ENCODE results near the gene SMIM1.
A peak's percentile ranks its signal among the peaks of the same experiment; 100 is the strongest.

Gene SMIM1

DNA sequence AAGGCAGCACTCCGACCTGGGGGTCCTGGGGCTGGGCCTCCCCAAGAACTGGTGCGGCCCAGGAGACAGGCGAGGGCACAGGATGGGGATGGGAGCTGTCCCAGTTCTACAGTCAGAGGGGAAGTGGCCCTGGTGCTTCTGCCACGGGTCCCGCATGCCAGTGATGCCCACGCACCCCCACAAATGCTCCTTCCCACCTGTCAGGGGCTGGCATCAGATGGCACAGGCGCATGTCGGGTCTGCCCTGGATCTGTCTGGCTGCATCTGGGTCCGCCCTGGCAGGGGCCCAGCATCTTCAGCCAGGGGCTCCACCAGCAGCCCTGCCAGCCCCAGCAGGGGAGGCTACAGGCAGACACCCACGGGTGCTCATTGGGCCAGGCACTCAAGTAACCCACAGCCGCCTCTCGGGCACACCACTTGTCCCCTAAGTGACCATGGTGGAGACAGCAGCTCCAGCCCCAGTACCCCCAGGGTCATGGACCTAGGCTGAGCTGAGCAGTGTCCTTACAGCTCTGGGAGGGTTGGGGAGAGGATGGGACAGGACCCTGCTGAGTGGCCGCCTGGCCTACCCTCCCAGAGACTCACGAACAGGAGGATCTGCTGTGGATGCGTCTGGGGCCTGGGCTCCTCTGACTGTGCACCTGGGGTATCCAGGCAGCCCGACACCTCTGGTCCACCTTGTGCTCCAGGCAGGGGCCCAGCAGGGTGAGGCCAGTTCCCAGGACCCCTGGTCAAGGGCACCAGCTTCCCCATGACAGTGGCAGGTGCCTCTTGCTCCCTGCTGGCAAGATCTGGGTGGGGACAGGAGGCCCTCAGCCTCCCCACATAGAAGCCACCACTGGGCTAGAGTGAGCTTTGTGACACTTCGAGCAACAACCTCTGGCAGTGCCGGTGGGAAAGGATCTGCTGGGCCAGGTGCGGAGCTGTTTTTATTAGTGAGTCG lies 5.4 kb downstream of the SMIM1 start:
- DNase-seq, result peak; percentile 24

- no peak for DNase-seq
Measured at GRCh38 chr1:3778590-3779264, 6.2 kb downstream of the SMIM1 start.

- DNase-seq, result no peak
Measured at GRCh38 chr1:3779265-3779911, 6.8 kb downstream of the SMIM1 start.

DNA sequence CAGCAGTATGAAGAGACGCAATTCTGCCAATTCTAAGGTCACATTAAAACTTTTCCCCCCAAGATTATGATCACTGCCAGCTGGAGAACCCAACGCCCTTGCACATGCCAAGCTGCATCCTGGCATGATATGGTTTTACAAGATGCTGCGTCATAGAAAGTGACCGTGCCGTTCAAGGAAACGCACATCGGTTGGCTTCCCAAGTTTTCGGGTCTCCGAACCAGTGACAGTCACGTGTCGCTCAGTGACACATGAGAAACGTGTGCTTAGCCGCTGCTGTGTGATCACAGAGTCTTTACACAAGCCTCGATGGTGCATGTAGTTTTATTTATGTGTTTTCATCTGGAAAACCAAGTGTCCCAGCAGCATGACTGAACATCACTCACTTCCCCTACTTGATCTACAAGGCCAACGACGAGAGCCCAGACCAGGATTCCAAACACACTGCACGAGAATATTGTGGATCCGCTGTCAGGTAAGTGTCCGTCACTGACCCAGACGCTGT lies 7.4 kb downstream of the SMIM1 start:
- no peak for DNase-seq

GRCh38 chr1:3780901-3781300 lies 8.4 kb downstream of the SMIM1 start:
- DNase-seq, result no peak

GRCh38 chr1:3783651-3784474 lies 11.3 kb downstream of the SMIM1 start:
- no peak for DNase-seq

DNA sequence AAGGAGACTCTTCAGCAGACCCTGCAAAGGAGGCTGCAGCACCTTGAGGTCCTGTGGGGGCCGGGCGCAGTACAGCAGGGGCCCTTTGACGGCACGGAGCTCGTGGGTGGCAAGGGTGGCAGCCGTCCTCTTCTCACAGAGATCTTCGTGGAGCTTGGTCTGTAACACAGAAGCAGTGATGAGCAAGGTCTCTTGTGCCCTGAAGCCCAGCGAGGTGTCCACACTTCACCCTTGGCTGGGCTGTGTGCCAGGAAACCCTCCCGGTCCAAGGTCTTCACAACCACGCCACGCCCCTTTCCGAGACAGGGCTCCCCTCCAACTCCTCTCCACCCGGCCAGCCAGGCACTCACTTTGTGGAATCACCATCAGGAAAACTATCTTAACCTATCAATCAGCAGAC lies 12.5 kb downstream of the SMIM1 start:
- no peak for DNase-seq

DNA sequence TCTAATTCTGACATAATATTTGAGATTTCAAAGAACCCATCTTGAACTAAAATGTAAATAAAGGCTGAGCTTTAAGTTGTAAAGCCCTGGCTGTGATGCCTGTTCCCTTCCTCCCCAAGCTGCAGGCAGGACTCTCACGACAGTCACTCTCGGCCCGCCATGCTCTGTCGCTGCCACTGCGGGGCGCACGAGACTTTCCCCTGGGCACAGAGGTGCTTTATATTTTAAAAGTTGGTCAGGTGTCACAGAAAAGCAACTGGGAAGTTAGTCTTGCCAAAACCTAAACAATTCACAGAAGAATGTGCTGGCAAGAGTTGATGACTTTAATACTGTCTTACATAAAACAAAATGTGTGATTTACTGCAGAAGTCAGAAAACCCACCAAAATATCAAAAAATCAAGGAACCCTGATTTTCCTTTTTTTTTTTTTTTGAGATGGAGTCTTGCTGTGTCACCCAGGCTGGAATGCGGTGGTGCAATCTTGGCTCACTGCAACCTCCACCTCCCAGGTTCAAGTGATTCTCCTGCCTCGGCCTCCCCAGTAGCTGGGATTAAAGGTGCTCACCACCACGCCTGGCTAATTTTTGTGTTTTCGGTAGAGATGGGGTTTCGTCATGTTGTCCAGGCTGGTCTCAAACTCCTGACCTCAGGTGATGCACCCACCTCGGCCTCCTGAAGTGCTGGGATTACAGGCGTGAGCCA lies 13.1 kb downstream of the SMIM1 start:
- no peak for DNase-seq

GRCh38 chr1:3786468-3787348 lies 14.2 kb downstream of the SMIM1 start:
- DNase-seq, result no peak

- DNase-seq, result no peak
Measured at GRCh38 chr1:3787349-3787715, 14.8 kb downstream of the SMIM1 start.

GRCh38 chr1:3787745-3788605 lies 15.4 kb downstream of the SMIM1 start:
- DNase-seq, result no peak

DNA sequence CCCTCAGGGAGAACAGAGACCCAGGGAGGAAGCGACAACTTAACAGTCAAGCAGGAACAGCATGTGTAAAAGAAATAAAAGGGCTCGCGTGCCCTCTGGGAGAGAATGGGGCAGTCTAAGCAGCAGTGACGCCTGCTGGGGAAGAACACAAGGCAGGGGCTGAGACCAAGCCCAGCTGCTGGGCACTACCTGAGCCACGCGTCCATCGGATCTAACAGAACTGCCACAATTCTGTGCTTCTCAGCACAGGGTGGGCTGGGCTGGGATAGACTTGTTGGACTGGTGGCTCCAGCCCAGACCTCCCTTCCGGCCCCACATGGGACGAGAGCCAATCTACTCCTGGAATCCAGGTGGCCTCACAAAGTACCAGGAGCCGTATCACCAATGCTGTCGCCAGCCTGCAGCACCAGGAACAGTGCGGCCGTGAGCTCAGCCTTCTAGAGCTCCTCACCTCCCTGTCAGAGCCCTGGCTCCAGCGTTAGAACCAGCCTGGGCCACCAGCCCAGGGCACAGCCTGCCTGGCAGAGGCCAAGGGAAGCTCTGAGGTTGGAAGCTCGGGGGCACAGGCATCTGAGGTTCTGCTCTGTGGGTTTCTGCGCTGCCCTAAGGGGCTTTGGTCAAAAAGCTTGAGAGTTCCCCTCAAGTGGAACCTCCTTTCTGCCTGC lies 16.3 kb downstream of the SMIM1 start:
- no peak for DNase-seq

GRCh38 chr1:3789421-3790300 lies 17.1 kb downstream of the SMIM1 start:
- no peak for DNase-seq

GRCh38 chr1:3790500-3790923 lies 18.0 kb downstream of the SMIM1 start:
- no peak for DNase-seq

GRCh38 chr1:3790952-3791351 lies 18.4 kb downstream of the SMIM1 start:
- no peak for DNase-seq

DNA sequence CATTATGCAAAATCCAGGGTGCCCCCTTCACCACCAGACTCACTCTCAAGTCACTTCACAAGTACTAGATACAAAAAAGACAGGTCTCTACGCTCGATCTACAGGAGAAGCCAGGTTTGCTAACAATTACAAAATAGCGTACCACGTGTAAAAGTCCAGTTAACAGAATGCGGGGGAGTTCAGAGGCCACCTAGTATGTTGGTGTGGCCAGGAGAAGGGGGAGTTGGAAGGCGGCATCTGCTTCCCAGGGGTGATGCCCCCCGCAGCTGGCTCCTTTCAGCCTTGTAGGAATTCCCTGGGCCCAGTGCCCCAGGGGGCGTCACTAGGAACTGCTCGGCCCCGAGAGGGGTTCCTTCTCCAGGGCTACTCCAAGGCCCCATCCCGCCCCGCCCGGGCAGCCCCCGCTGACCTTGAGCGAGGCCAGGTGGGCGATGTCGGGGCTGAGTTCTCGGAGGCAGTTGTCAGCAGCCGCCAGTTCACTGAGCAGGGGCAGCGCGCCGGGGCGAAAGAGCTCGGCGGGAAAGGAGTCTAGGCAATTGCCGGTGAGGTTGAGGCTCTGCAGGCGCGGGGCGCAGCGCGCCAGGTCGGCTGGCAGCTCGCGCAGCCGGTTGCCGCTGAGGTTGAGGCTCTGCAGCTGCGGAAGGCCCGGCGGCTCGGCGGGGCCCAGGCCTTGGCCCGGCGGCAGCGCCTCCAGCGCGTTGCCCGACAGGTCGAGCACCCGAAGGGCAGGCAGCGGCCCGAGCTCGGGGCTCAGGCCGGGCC lies 23.1 kb downstream of the SMIM1 start:
- no peak for DNase-seq
